8988T (cell line): ENCODE results near the gene SLC25A20.
"Not testable (repeated sequence)": the region's sequence is repeated elsewhere in the genome, so short reads cannot be mapped to it uniquely, and the experiment has no call there.

Source experiments
- DNase-seq: peaks from one replicate; pipeline ENCODE4 v3.0.0; 2011

The SLC25A20 gene, protein sequence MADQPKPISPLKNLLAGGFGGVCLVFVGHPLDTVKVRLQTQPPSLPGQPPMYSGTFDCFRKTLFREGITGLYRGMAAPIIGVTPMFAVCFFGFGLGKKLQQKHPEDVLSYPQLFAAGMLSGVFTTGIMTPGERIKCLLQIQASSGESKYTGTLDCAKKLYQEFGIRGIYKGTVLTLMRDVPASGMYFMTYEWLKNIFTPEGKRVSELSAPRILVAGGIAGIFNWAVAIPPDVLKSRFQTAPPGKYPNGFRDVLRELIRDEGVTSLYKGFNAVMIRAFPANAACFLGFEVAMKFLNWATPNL

DNA sequence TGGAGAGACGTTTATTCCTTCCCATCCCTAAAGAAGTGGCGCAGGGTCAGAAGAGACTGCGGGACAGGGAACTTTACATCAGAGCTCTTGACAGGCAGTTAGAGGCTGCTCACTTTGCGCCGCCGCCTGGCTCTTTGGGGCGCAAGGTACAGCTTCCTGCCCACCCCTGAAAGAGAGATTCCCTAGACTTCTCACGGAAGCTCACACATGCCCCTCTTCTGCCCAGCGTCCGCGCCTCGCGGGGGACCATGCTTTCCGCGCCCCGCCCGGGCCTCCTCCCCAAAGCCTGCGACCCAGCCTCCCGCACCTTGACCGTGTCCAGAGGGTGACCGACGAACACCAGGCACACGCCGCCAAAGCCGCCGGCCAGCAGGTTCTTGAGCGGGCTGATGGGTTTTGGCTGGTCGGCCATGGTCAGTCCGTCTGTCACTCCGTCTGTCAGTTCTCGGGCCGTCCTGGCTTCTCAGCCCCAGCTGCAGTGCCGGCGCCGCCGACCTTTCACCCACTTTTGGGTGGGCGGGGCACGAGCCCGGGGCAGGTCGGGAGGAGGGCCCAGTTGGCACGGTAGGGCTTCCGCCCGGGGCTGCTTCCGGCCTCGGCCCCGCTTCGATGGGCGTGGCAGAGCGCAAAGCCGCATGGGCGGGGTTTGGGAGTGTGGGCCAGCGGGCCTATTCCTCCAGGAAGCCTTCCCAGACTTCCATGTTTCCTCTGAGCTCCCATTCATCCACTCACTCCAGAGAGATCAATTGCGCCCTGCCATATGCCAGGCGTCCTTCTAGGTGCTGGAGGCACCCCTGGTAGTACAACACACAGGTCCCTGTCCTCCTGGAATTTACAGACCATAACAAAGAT is at the start of gene SLC25A20:
SLC25A20 (minus strand) TSS at position 500 of the 852 bp plus-strand sequence; CDS start at position 412, 88 bp downstream.
- DNase-seq = peak; percentile 85

DNA sequence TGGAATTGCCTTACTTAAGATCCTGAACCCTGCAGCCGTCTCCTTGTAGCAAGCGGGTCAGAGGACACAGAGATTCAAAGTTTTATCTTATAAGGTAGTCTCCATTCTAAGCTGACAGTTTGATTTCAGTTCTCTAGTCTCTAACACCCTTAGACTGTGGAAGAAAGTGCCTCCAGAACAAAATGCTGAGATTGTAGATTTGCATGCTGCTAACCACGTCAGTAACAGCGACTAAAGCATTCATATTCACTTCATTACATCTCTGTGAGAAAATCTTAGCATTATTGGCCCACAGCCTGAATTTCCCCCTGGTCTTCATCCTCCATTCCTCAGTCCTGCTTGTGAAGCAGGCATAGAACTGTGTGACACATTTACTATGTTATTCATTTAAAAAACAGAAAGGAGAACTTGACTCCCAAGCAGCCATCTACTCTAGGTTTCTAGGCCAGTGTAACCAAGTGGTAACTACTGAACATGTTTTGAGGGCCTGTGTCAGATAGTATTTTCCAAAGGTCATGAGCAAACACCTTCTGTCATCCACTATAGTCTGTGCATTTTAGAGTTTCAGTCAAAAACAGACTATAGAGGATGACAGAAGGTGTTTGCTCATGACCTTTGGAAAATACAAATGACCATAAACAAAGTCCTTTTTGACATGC is 47.3 kb upstream of the SLC25A20 start:
- DNase-seq = no peak

DNA sequence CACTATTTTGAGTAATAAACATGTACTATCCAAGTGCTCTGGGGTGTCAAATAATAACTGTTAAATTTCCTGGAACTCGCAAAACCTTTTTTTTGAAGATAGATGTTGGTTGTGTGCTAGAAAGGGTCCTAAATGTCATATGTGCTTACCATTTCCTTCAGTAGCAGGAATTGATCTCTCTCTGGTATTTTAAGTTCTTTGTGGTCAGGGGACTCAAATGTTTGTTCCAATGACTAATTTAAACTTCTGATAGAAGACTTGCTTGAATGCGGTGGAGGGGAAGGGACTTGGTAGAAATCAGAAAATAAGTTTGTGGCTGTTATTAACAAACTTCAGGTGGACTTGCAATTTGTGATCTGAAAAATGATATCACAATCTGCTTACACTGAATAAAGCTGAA is 46.8 kb upstream of the SLC25A20 start:
- no peak for DNase-seq

DNA sequence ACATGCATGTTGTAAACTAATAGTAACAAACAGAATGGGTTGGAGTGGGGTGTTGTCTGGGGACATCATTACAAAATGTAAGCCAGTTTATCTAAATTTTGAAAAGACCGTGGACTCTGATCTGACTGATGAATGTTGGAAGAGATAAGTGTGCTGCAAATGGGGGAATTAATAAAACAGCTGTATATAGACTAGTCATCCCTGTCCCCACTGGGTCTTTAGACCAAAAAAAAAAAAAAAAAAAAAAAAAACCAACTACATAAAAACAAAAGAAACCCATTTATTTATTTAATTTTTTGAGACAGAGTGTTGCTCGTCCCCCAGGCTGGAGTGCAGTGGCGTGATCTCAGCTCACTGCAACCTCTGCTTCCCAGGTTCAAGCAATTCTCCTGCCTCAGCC is 40.0 kb upstream of the SLC25A20 start:
- no peak for DNase-seq

DNA sequence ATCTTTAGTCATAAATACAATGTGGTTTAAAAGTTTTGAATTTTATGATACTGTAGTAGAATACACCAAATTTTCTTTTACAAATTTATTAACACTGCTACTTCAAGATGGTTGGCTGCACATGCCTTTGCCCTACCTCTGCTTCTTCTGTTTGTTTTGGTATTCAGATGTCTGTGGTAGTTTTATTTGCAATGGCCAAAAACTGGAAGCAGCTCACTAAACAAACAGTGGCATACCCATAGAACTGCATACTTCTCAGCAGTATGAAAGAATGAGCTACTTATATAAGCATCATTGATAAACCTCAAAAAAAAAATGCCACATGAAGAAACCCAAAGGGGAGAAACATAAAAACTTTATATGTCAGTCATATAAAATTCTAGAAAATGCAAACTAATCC is 39.5 kb upstream of the SLC25A20 start:
- DNase-seq = no peak

DNA sequence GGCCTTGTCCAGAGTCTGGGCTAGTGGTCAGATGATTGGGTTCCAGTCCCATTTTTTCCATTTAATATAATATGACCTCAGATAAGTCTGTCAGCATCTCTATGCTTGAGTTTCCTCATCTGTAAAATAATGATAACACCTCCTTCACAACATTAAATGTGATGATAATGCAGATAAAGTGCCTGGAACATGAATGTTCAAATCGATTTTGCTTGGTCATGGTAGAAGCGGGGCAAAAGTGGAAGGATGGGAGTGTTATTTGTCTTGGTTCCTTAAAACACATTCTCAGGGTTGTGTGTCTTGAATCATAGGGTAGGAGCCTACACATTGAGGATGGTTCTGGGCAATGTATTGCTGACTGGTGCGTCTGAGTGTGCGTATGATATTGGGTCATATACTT is 36.8 kb upstream of the SLC25A20 start:
- no peak for DNase-seq

DNA sequence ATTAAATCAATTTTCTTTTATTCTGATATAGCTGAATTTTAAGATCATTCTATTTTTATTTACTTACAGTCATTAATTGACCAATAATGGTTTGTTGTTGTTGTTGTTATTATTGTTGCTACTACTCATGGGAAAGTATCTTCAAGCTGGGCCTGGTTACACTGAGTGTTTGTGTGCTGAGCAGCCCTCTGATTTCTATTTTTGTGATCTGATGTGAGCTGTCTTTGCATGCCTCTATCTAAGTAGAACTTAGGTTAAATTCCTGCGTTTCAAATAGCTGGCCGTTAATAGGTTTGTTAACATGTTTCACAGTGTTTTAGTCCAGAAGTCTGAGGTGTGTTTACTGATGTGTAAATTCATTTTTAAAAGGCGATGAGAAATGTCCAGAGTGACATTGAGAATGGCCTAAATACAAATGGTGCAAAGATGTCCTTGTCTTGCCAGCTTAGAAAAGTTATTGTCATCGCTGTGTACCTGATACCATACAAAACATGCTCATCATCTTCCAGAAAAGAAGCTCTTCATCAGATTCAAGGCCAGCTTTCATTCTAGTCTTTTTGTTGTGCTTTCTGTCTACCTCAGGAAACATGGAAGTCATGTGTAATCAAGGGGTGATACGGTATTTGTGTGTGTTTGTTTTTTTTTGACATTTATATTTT is 35.8 kb upstream of the SLC25A20 start:
- no peak for DNase-seq

DNA sequence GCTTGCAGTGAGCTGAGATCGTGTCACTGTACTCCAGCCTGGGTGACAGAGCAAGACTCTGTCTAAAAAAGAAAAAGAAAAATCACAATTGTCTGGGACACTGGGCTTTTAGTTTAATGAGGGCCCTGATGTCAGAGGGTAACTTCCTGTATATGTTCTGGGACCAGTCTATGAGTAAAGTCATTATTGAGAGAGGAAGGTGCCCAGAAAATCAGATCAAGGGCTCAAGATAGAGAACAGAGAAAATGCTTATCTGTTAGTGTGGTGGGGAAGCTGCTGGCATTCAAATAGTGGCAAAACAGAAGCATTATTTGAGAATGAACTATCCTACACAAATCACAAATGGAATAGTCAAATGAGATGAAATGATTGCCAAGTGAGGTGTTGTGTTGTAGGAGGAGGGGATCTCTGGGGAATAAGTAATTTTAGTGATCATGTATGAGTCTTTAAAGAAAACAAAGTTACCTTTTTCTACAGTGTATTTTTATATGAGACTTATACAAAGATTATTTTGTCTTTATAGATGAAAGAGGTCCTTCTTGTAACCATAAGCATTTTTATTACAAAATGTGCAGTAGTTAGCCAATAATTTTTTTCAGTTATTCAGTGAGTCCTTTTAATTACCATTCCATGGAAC is 33.4 kb upstream of the SLC25A20 start:
- DNase-seq = no peak

DNA sequence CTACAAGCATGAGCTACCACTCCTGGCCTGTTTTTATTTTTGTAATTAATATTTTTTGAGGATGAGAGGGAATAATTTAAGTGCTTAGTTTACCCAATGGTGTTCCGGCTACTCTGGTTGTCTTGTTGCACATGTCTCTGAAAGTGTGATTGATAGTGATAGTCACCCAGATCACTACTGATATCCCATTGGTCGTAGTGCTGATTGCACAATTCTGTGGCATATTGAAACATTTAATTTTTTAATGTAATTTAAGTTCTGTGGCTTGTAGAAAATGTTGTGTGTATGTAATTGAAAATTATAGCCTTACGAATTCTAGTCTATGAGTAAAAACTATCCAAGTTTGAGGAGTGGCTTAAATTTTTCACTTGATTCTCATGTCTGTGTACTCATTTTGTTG is 31.9 kb upstream of the SLC25A20 start:
- no peak for DNase-seq

DNA sequence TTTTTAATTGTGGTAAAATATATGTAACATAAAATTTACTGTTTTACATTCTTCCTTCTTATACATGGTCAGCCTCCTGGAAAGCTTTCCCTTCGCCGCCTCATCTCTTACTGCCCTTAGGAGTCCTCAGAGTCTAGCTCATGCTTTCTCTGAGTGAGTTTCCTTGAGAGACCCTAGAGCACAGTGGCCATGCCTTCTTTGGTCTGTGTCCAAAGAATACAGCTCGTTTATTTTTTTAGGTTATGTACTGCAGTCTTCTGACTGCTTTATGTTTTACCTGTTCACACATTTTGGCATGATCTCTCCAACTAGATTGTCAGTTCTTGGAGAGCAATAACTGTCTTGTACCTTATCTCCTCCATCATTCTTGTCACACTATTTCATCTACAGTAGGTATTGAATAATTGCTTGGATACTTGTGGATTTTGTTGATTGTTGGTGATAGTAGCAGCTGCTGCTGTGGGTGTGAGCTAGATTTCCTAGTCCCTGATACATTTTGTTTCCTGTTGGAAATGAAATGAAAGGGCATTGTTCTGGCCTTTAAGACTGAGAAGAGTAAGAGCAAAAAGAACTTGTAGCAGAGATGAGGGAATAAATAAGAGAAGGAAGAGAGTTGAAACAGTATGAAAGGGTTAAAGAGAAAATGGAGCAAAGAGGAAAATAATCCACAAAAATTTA is 30.8 kb upstream of the SLC25A20 start:
- DNase-seq = no peak

DNA sequence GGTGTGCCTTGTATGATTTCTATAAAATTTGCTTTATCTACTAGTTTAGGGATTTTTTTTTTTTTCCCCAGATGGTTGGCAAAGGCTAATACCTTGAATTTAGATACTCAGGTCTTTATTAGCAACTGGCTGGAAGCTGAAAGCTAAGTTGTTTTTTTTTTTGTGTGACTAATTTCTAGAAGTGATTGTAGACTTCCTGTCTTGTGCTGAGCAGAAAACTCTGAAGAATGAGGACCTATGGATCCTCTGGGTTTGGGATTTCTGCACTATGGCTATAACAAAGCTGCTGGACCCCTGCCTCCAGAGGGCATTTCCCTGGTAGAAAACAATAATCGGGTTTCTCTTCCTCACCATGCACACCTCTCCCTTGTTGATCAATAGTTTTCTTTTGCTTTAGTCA is 30.0 kb upstream of the SLC25A20 start:
- DNase-seq = no peak

DNA sequence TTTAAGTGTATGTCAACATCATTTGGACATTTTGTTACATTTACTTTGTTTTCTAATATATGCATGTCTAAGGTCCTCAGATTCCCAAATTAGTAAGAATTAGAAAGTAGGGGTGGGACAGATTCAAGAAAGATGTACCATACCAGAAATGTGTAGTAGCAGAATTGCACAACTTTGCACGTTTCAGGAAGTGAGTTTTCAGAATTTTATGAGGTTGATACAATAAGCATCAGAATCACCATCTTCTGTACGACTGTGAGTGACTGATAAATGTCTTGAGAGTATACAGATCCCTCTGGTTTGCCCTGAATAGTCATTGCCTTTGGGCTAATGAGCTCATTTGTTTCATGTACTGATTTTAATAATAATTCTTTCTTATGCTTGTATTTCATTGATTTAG is 29.2 kb upstream of the SLC25A20 start:
- no peak for DNase-seq

DNA sequence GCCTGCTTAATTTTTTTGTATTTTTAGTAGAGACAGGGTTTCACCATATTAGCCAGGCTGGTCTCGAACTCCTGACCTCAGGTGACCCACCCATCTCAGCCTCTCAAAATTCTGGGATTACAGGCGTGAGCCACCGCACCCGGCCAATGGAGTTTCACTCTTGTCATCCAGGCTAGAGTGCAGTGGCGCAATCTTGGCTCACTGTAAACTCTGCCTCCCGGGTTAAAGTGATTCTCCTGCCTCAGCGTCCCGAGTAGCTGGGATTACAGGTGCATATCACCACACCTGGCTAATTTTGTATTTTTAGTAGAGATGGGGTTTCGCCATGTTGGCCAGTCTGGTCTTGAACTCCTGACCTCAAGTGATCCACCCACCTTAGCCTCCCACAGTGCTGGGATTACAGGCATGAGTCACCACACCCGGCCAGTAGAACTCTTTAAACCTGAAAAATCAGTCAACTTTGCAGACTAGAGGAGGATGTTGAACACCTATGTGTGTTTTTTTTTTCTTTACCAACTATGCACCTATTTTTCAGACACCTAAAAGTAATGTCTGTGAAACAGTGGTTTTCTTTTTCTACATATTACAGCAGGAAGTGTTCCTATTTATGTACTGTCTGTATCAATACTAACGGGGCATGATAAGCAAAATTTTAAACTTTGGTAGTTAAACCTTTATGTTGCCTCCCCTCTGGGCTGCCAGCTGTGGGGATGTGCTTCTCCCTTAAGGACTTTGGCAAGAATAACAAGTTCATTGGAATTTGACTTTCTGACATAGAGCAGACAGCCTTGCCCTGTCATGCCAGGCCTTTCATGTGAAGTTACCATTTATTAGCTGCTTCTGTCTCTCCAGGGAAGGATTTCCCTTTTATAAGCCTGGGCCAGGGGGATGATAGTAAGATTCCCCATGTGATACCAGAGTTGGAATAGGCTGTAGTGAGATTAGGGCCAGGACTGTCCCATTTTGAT is 28.0 kb upstream of the SLC25A20 start:
- no peak for DNase-seq

DNA sequence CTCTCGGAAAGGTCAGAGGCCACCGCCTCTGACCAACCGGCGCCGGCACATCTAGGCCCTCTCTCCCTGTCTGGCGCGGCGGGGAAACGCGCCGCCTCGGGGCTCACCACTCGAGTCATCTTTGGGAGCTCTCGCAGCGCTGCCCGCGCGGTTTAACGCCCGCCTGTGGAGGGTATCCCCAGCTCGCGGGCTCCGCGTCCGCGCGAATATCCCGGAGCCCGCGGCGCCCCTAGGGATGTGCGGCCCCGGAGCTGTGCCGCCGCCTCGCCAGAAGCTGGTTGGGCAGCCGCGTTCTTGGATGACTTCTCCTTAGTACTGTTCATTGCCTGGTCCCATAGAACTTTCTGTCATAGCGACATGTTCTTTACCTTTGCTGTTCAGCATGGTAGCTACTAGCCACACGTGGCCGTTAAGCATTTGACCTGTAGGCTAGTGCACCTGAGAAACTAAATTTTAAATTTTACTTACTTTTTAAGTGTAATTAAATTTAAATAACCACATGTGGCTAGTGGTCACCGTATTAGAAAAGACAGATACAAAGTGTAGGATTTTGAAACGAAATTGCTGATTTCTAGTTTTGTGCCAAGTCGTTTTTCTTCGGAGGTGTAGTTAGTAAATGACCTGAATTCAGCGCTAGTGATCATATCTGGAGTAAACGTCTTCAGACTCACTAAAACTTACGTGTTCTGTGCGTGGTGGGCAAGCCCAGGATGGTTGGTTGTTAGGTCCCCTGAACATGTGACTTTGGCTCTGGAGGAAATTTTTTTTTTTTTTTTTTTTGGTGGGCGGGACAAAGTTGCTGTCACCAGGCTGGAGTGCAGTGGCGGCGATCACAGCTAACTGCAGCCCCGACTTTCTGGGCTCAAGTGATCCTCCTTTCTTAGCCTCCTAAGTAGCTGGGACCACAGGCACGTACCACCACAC is 20.8 kb upstream of the SLC25A20 start:
- DNase-seq = peak; percentile 49

DNA sequence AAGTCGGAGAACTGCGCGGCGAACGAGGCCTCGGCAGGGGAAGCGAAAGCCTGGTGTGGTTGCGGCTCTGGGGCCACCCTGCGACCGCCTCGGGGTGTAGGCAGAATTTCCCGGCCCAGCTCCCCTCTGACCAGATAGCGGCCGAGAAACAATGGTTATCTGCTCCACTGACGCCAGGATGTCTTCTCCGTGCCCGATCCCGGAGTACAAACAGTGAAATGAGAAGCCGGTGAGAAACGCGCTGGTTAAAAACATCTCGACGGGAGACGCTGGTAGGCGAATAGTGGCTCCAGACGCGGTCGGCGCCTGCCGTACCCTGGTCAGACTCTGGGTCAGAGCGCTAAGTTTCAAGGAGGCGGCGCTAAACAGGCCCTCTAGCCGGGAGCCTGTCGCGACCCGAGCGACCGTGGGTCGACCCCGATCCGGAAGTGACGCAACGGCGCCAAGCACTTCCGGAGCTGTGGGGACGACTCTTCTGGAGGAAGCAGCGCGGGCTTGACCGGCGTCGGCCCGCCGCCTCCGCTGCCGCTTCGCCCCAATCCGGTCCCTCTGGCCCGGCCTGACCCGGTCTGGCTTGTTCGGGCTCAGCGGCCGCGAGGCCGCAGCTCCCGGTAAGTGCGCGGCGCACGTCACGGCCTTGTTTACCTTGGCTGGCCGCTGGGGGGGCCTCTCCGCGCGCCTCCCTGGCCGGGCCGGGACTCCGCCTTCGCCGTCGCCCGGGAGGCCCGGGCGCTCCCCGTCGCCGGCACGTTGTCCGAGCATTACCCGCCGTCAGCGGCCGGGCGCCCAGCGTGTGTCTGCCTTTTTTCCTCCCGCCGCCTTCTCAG is 19.9 kb upstream of the SLC25A20 start, which contains the start of gene ARIH2:
ARIH2 (plus strand) TSS at position 455 of the 827 bp plus-strand sequence. CDS start 8,717 bp downstream, outside the sequence.
- DNase-seq = peak; percentile 93

DNA sequence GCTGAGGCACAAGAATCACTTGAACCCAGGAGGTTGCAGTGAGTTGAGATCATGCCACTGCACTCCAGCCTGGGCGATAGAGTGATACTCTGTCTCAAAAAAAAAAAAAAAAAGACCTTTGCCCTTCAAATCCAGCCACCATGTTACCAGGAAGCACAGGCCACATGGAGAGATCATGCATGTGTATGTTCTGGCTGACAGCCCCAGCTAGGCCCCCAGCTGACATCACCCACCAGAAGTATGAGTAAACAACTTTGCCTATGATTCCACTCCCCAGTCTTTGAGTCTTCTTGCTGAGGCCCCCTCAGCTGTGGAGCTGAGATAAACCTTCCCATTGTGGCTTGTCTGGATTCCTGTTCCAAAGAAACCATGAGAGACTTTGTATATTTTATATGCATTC is 16.6 kb upstream of the SLC25A20 start:
- no peak for DNase-seq

DNA sequence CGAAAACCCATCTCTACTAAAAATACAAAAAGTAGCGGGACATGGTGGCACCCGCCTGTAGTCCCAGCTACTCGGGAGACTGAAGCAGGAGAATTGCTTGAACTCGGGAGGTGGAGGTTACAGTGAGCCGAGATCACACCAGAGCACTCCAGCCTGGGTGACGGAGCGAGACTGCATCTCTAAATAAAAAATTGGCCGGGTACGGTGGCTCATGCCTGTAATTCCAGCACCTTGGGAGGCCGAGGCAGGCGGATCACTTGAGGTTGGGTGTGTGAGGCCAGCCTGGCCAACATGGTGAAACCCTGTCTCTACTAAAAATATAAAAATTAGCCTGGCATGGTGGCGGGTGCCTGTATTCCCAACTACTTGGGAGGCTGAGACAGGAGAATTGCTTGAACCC is 8.3 kb upstream of the SLC25A20 start:
- DNase-seq = not testable (repeated sequence)

DNA sequence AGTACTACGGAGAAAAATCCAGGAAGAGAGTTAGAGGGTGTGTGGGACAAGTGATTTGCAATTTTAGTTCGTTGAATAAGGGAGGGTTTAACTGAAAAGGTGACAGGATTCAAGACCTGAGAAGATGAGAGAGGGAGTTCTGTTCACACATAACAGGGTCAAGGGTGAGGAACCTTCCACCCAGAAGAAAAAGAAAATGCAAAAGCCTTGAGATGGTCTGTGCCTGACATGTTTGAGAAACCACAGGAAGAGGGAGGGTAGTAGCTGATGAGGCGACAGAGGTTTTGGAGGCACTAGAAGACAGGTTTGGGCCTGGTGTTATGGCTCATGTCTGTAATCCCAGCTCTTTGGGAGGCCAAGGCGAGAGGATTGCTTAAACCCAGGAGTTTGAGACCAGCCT is 591 bp upstream of the SLC25A20 start:
- DNase-seq = no peak
